GM12865 (cell line): ENCODE results near the gene MEIS1.
"Not testable (repeated sequence)": the region's sequence is repeated elsewhere in the genome, so short reads cannot be mapped to it uniquely, and the experiment has no call there.

Source experiments
- DNase-seq: peaks from one replicate; pipeline ENCODE4 v3.0.0; 2010; ENCODE audit warnings: low read depth
- H3K4me3 ChIP-seq: 2 replicates; pipeline ENCODE4 v1.5.1; 2011; ENCODE audit warnings: mild to moderate bottlenecking, low read depth, low read length, control low read depth
- CTCF ChIP-seq: IDR thresholded peaks from 2 replicates; pipeline ENCODE4 v1.5.1; 2011; ENCODE audit warnings: low read length, control low read depth, low read depth, inconsistent platforms; ENCODE audit not compliant: insufficient read depth; ENCODE audit errors: missing control alignments

The MEIS1 gene

GRCh38 chr2:66481100-66481549, 46.2 kb downstream of the MEIS1 start:
- no peak for DNase-seq
- TF ChIP-seq CTCF, result no peak
- H3K4me3 ChIP-seq, result no peak overlapping the region

- DNase-seq, H3K4me3 ChIP-seq: not testable (repeated sequence)
Observed at GRCh38 chr2:66485252-66485651, 50.3 kb downstream of the MEIS1 start.

- H3K4me3 ChIP-seq, result no peak overlapping the region
- TF ChIP-seq CTCF, result no peak
- no peak for DNase-seq
Observed at GRCh38 chr2:66488946-66489345, 54.0 kb downstream of the MEIS1 start.

- TF ChIP-seq CTCF, result no peak
- DNase-seq, result no peak
- H3K4me3 ChIP-seq, result no peak overlapping the region
Observed at GRCh38 chr2:66489436-66489835, 54.5 kb downstream of the MEIS1 start.

- no peak overlapping the region for H3K4me3 ChIP-seq
- no peak for TF ChIP-seq CTCF
- no peak for DNase-seq
Observed at GRCh38 chr2:66490588-66491001, 55.7 kb downstream of the MEIS1 start.

GRCh38 chr2:66494708-66495107, 59.8 kb downstream of the MEIS1 start:
- no peak for DNase-seq
- TF ChIP-seq CTCF, result no peak
- H3K4me3 ChIP-seq, result no peak overlapping the region

GRCh38 chr2:66495788-66496640, 61.1 kb downstream of the MEIS1 start:
- H3K4me3 ChIP-seq, result no peak overlapping the region
- no peak for TF ChIP-seq CTCF
- no peak for DNase-seq
